IPS DF 6.9 (cell line): ENCODE data around the gene CCDC71L.

Experiments
- DNase-seq: peaks from one replicate; pipeline ENCODE4 v3.0.0-alpha.2; 2013; ENCODE audit warnings: low read depth, low spot score
- H3K27ac ChIP-seq: one replicate; pipeline ENCODE4 v1.5.1; 2013; ENCODE audit warnings: low read length, control low read depth
- H3K27me3 ChIP-seq: 2 replicates; pipeline ENCODE4 v1.6.1; 2013; ENCODE audit warnings: mild to moderate bottlenecking, low read length; ENCODE audit not compliant: control insufficient read depth, insufficient read depth
- H3K36me3 ChIP-seq: 2 replicates; pipeline ENCODE4 v1.6.1; 2013; ENCODE audit warnings: low read length; ENCODE audit not compliant: control insufficient read depth, insufficient read depth
- H3K4me1 ChIP-seq: 2 replicates; pipeline ENCODE4 v1.6.1; 2013; ENCODE audit warnings: low read length; ENCODE audit not compliant: control insufficient read depth, insufficient read depth
- H3K4me3 ChIP-seq: 2 replicates; pipeline ENCODE4 v1.5.1; 2013; ENCODE audit warnings: mild to moderate bottlenecking, low read length
- H3K9me3 ChIP-seq: 2 replicates; pipeline ENCODE4 v1.6.1; 2013; ENCODE audit warnings: low read length, inconsistent platforms; ENCODE audit not compliant: control insufficient read depth, insufficient read depth
- WGBS: extraction: QIAGEN DNeasy Blood & Tissue Kit; methylation state at CpG from one replicate; pipeline ENCODE4 v1.1.7; 2013; ENCODE audit warnings: mixed read lengths, missing lambda C conversion rate; ENCODE audit not compliant: insufficient read length, insufficient coverage; 5-methylcytosine and 5-hydroxymethylcytosine counted together

Gene CCDC71L

DNA sequence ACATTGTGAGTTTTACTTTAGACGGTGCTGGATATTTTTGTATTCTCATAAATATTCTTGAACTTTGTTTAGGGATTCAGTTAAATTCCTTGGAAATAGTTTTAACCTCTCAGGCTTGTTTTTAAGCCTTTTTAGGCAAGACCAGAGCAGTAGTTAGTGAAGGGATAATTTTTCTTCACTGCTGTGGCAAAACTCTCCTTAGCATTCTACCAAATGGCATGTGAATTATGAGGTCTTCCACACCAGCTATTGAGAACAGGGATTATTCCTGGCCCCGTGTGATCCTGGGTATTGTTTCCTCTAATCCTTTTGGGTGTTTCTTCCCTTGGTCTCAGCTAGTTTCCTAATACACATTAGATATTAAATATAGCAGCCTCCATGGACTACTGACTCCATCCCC is 46.2 kb downstream of the CCDC71L start:
- Histone ChIP-seq H3K27ac (no peak overlapping the region), H3K4me1 (no peaks in the 10 kb centered on the region), H3K4me3 (no peak overlapping the region), H3K9me3 (no peaks in the 10 kb centered on the region; the same call in 1 of the 2 replicates), H3K36me3 (no peaks in the 10 kb centered on the region), H3K27me3 (no peaks in the 10 kb centered on the region)
- WGBS: no CpG with 5 or more reads among the region's 2 CpGs
- no peak for DNase-seq

- Histone ChIP-seq H3K4me1 (no peaks in the 10 kb centered on the region), H3K4me3 (no peak overlapping the region), H3K27me3 (no peaks in the 10 kb centered on the region), H3K27ac (no peak overlapping the region), H3K36me3 (no peaks in the 10 kb centered on the region), H3K9me3 (no peaks in the 10 kb centered on the region; the same call in 1 of the 2 replicates)
- no peak for DNase-seq
Measured at GRCh38 chr7:106613848-106614560, 47.0 kb downstream of the CCDC71L start.

DNA sequence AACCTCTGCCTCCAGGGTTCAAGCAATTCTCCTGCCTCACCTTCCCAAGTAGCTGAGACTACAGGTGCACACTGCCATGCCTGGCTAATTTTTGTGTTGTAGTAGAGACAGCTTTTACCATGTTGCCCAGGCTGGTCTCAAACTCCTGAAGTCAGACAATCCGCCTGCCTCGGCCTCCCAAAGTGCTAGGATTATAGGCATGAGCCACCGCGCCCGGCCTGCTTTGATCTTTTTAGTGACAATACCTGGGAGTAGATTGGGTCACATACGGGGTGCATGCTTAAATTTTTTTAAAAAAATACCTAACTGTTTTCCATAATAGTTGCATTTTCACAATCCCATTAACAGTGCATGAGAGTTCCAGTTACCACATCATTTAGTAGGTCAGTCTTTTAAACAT is 47.7 kb downstream of the CCDC71L start:
- WGBS: no CpG with 5 or more reads among the region's 6 CpGs
- no peak for DNase-seq
- Histone ChIP-seq H3K36me3 (no peaks in the 10 kb centered on the region), H3K4me1 (no peaks in the 10 kb centered on the region), H3K27ac (no peak overlapping the region), H3K4me3 (no peak overlapping the region), H3K27me3 (no peaks in the 10 kb centered on the region), H3K9me3 (no peaks in the 10 kb centered on the region; the same call in 1 of the 2 replicates)

- H3K27me3 ChIP-seq: no peaks in the 10 kb centered on the region
- H3K4me3 ChIP-seq: no peak overlapping the region
- no peak for DNase-seq
- no CpG with 5 or more reads among the region's 1 CpG for WGBS
- no peaks in the 10 kb centered on the region for H3K4me1 ChIP-seq
- no peaks in the 10 kb centered on the region; the same call in 1 of the 2 replicates for H3K9me3 ChIP-seq
- no peaks in the 10 kb centered on the region for H3K36me3 ChIP-seq
- H3K27ac ChIP-seq: no peak overlapping the region
Measured at GRCh38 chr7:106612432-106612831, 48.5 kb downstream of the CCDC71L start.

DNA sequence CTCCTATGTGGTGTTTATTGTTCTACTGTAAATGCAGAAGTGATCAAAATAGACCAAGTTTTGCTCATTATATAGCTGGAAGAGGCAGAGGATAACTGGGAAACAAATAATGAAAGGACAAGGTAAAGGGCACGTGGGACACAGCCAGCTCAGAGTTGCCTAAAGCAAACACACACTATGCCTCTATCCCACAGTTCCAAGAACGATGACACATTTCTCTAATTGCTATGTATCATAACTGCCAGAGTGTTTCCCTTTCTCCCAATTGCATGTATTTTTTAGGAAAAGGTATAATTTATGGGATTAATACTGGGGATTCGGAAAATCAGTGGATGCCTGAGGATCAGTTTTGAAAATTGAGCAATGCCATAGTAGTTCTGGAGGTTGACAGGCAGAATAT is 49.0 kb downstream of the CCDC71L start:
- H3K4me1 ChIP-seq: no peaks in the 10 kb centered on the region
- no CpG with 5 or more reads among the region's 3 CpGs for WGBS
- no peaks in the 10 kb centered on the region for H3K27me3 ChIP-seq
- H3K4me3 ChIP-seq: no peak overlapping the region
- H3K9me3 ChIP-seq: no peaks in the 10 kb centered on the region; the same call in 1 of the 2 replicates
- no peaks in the 10 kb centered on the region for H3K36me3 ChIP-seq
- no peak overlapping the region for H3K27ac ChIP-seq
- DNase-seq: no peak

DNA sequence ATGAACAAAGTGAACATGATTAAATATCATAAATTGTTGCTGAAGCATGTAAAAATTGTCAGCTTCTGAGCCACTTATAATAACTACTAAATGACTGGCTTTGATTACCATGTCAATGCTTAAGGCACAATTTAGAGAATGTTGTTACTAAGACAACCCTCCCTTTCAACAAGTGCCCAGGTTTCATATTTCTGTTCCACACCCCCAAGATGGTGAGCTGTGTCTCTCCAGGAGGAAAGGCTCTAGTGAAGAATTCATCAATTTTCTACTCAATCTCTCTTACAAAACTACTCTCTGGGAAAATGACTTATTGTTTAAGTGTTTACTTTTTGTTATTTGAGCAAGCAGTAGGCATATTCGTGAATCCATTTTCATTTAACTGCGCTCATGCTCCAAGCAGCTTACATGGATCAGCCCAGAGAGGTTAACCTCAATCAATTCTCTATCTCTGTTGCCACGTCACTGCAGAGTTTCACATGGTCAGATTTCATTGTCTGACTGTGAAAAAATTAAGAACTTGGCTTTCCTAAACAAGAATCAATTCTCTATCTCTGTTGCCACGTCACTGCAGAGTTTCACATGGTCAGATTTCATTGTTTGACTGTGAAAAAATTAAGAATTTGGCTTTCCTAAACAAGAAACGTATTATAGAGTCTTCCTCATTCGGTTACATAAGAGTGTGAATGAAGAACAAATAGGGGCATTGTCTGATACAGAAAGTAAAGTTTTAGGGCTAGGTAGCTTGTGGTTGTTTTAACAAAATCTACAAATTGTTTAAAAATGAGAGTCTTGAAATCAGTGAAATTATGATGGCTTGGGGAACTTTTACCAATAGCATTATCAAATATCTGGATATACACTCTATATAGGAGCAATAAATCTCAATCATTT is 49.7 kb downstream of the CCDC71L start:
- Histone ChIP-seq H3K9me3 (no peaks in the 10 kb centered on the region; the same call in 1 of the 2 replicates), H3K4me3 (no peak overlapping the region), H3K4me1 (no peaks in the 10 kb centered on the region), H3K27me3 (no peaks in the 10 kb centered on the region), H3K36me3 (no peaks in the 10 kb centered on the region), H3K27ac (no peak overlapping the region)
- no peak for DNase-seq
- no CpG with 5 or more reads among the region's 6 CpGs for WGBS

- H3K27ac ChIP-seq: no peak overlapping the region
- H3K9me3 ChIP-seq: no peaks in the 10 kb centered on the region; the same call in 1 of the 2 replicates
- no CpG with 5 or more reads among the region's 5 CpGs for WGBS
- no peak for DNase-seq
- H3K4me1 ChIP-seq: no peaks in the 10 kb centered on the region
- no peak overlapping the region for H3K4me3 ChIP-seq
- H3K36me3 ChIP-seq: no peaks in the 10 kb centered on the region
- H3K27me3 ChIP-seq: no peaks in the 10 kb centered on the region
Measured at GRCh38 chr7:106609416-106609815, 51.5 kb downstream of the CCDC71L start.

DNA sequence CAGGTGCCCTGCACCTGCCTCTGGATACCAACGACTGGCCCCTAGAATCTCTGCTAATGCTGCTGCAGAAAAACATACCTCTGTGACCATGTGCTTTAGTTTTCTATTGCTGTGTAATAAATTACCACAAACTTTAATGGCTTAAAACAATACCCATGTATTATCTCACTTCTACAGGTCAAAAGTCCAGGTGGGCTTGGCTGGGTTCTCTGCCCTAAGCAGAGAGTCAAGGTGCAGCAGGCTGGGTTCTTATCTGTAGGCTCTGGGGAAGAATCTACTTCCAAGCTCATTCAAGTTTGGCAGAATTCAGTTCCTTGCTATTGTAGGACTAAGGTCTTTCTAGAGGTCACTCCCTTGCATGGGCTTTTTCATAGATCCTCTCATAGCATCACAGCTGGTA is 52.3 kb downstream of the CCDC71L start:
- WGBS: no CpG with 5 or more reads among the region's 1 CpG
- Histone ChIP-seq H3K27me3 (no peaks in the 10 kb centered on the region), H3K36me3 (no peaks in the 10 kb centered on the region), H3K9me3 (no peaks in the 10 kb centered on the region; the same call in 1 of the 2 replicates), H3K4me1 (no peaks in the 10 kb centered on the region), H3K4me3 (no peak overlapping the region), H3K27ac (no peak overlapping the region)
- DNase-seq: no peak
